Activated CD4-positive, alpha-beta T cell treated with anti-CD3 and anti-CD28 coated beads, Interleukin-2, amount 10 ng/mL, durations not matched to agents 24 days and 14 days (primary cell): ENCODE measurements around the gene TRIM29. TPM values are rescaled to one million over a fixed set of nuclear protein-coding genes. Genes with fewer than 3 reads are reported as not detected.

Source experiments
- DNase-seq: peaks from one replicate; pipeline ENCODE4 v3.0.0; 2022
- H3K27ac Mint-ChIP-seq: one replicate; pipeline ENCODE4 v1.8.0; 2022; ENCODE audit warnings: mild to moderate bottlenecking, mixed read lengths
- H3K27me3 Mint-ChIP-seq: one replicate; pipeline ENCODE4 v1.8.0; 2022; ENCODE audit warnings: mixed read lengths
- H3K36me3 Mint-ChIP-seq: one replicate; pipeline ENCODE4 v1.8.0; 2022; ENCODE audit warnings: low read depth, mild to moderate bottlenecking, mixed read lengths
- H3K4me1 Mint-ChIP-seq: one replicate; pipeline ENCODE4 v1.8.0; 2021; ENCODE audit warnings: mixed read lengths
- H3K4me3 Mint-ChIP-seq: one replicate; pipeline ENCODE4 v1.8.0; 2022; ENCODE audit warnings: mild to moderate bottlenecking, moderate library complexity, mixed read lengths
- H3K9me3 Mint-ChIP-seq: one replicate; pipeline ENCODE4 v1.8.0; 2021; ENCODE audit warnings: mixed read lengths
- intact Hi-C: fragments of 100-400 bp; cut with micrococcal nuclease; formaldehyde crosslinking; loops from one replicate; pipeline ENCODE4 v1.15.1; 2023
- total RNA-seq: library from RNA; stranded (reverse); gene quantifications from 2 replicates; pipeline ENCODE4 v1.2.3, GENCODE V29; 2022

TRIM29 gene
- total RNA-seq, 1 donor from 2014 or later: not detected

DNA sequence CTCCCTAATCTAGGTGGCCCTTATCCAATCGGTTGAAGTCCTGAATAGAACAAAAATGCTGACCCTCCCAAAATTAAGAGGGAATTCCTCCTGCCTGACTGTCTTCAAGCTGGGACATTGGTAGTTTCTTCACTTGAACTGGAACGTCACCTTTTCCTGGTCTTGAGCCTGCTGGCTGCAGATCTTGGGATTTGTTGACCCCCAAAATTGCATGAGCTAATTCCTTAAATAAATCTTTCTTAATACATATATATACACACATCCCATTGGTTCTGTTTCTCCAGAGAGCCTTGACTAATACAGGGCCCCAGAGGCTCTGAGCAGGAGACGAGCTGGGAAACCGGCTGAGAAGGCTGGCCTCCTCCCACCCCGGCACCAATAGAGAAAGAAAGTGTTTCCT is 46.2 kb downstream of the TRIM29 start:
- no peak for DNase-seq
- Mint-ChIP-seq H3K4me3 (no peak overlapping the region), H3K4me1 (no peaks in the 10 kb centered on the region), H3K27me3 (peaks cover 3% of the 10 kb centered on the region), H3K27ac (no peak overlapping the region), H3K9me3 (no peaks in the 10 kb centered on the region), H3K36me3 (no peaks in the 10 kb centered on the region)
- intact Hi-C loops: no loop called here

DNA sequence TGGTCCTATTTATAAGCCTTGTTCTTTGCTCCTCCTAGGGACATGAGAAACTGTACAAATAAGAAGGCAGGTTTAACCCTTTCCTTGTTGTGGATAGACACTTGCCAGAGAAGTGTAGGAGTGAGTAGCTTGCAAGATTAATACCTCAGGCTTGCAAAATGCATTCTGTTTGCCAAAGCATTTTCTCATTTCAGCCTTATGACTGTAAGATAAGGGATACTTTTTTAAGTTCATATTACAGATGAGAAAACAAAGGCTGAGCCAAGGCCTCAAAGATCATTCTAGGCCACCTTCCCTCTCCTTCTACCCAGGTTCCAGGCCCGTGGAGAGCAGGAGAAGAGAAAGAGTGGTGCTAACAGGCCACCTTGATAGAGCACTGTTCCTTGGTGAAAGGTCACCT is 46.8 kb downstream of the TRIM29 start:
- Mint-ChIP-seq H3K36me3 (no peaks in the 10 kb centered on the region), H3K4me3 (no peak overlapping the region), H3K27me3 (peaks cover 3% of the 10 kb centered on the region), H3K27ac (no peak overlapping the region), H3K4me1 (no peaks in the 10 kb centered on the region), H3K9me3 (peaks cover 5% of the 10 kb centered on the region)
- DNase-seq: no peak
- intact Hi-C loops: no loop called here

DNA sequence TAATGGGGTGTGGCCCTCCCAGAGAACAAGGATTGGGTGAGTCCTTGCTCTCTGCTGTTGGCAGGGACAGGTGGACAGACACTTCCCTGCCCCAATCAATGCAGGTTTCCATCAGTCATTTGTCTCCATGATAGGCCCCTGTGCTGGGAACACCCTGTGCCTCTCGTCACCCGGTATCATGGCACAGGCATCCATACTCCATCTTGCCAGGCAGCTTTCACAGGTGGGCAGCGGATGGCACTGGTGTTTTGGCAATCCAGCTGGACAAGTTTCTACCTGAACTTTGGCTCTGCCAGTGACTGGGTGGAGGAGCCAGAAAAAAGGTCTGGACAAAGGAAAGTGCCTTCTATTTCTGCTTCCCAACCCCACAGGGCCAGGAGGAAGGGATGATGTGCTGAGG is 47.5 kb downstream of the TRIM29 start:
- Mint-ChIP-seq H3K27ac (no peak overlapping the region), H3K9me3 (peaks cover 10% of the 10 kb centered on the region), H3K4me1 (no peaks in the 10 kb centered on the region), H3K27me3 (peaks cover 3% of the 10 kb centered on the region), H3K4me3 (no peak overlapping the region), H3K36me3 (peaks cover 3% of the 10 kb centered on the region)
- intact Hi-C loops: no loop called here
- no peak for DNase-seq

DNA sequence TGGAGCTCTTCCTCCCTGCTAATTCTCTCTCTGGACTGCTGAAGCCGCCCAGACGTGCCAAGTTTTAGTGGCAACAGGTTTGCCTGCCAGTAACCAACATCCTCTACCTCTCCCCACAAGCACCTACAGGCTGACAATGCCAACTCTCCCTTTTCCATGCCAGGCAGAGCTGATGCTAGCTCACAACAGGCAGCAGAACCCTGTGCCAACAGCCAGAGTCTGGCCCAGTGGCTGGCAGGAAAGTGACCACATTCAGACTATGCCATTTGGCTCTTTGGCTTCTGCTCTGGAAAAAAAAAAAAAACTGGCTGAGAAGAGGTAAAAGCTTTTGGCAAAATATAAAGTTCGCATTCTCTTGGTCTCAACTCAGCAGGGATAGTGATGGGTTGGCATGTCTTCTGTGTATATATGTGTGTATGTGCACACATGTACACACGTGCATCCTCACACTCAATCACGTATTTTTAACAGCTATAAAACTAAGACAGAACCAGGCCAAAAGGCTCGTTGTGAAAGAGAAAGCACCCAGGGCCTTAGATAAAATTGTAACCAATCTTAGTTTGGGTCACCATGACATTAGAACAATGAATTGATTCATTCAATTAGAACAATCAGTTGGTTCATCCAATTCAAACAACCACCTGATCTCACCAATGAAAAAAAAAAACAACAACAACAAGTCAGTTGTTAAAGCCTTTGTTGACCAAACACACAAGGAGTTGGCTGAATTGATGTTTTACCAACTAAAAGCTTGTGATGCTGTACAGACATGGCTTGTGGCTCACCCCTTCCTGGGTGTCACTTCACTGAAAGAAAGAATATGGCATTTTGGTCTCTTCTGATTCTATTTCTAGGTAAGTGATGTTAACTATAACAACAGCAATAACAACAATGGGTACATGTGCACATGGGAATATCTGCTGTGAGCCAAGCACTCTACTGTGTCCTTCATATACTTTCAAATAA is 48.6 kb downstream of the TRIM29 start:
- Mint-ChIP-seq H3K36me3 (peaks cover 3% of the 10 kb centered on the region), H3K9me3 (peaks cover 10% of the 10 kb centered on the region), H3K4me1 (no peaks in the 10 kb centered on the region), H3K4me3 (no peak overlapping the region), H3K27me3 (peaks cover 3% of the 10 kb centered on the region), H3K27ac (no peak overlapping the region)
- no peak for DNase-seq
- intact Hi-C loops: no loop called here

DNA sequence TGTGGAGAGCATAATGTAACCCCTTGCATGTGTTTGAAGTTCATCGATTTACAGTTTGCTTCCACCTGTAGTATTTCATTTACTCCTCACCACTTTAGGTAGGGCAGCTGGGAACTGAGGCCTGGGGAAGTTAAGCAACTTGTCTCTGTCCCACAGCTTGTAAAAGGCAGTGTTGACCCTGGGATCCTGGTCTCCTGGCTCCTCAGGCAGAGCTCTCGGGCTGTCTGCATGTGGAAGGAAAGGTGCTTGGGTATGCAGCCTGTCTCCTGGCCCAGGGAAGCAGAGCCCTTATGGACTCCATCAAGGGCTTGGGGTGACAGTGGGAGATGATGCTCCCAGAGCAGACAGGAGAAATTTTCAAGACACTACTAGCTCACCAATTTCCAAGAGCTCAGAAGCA is 49.9 kb downstream of the TRIM29 start:
- H3K9me3 Mint-ChIP-seq: peaks cover 10% of the 10 kb centered on the region
- peaks cover 3% of the 10 kb centered on the region for H3K36me3 Mint-ChIP-seq
- no peaks in the 10 kb centered on the region for H3K4me1 Mint-ChIP-seq
- no peak overlapping the region for H3K4me3 Mint-ChIP-seq
- no peak overlapping the region for H3K27ac Mint-ChIP-seq
- no peak for DNase-seq
- intact Hi-C loops: no loop called here
- H3K27me3 Mint-ChIP-seq: peaks cover 3% of the 10 kb centered on the region

DNA sequence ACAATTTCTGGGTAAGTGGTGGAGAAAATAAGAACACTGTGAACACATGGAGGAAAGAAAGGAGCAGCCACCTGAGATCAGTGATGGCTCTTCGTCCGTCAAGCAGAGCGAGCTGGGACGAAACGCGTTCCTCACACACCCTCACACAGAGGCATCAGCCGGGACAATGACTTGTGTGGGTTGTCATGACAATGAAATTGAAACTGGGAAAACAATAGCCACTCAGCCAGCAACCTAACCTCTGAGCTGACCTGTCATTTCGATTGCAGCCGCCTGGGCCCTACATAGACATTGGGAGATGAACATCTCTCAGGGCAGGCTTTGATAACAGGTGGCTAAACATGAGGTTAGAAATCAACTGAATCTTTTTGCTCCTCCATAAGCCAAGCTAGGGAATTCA is 51.3 kb downstream of the TRIM29 start:
- DNase-seq: no peak
- Mint-ChIP-seq H3K4me3 (no peak overlapping the region), H3K9me3 (peaks cover 10% of the 10 kb centered on the region), H3K27ac (no peak overlapping the region), H3K36me3 (peaks cover 6% of the 10 kb centered on the region), H3K4me1 (no peaks in the 10 kb centered on the region), H3K27me3 (no peaks in the 10 kb centered on the region)
- intact Hi-C loops: no loop called here

DNA sequence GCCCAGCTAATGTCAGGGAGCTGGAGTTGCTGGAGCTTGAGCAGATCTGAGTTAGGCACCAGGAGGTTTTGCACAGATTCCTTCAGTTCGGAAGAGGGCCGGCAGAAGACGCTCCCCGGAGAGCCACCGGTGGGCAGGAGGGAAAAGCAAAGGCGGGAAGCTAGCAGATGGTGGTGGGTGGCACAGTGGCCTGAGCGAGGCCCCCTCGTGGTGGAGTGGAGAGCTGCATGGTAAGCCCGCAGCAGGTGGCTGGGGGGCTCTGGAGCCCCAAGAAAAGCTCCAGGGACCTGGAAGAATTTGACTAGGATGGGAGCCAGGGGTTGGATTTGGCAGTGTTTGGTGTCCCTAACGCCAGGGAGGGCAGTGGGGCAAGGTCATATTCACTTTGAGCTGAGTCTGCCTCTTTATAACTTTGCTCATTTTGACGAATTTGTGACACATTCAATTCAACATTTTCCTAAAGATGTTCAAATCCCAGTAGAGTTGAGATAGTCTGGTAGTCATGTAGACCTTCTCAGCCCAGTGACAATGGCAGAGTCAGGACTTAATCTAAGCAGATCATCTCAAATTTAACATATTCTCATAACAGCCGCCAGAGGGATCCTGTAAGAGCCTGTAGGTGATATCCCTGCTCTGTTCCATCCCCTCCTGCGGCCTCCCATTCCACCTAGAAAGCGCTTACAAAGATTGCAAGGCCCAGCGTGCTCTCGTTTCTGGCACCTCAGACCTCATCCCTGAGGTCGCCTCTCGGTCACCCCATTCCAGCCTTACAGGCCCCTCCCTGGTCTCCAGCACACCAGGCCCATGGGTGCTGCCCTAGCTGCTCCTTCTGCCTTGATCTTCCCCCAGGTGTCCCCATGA is 57.9 kb downstream of the TRIM29 start:
- Mint-ChIP-seq H3K4me1 (no peaks in the 10 kb centered on the region), H3K36me3 (peaks cover 8% of the 10 kb centered on the region), H3K27me3 (no peaks in the 10 kb centered on the region), H3K9me3 (peaks cover 12% of the 10 kb centered on the region), H3K4me3 (no peak overlapping the region), H3K27ac (no peak overlapping the region)
- no peak for DNase-seq
- intact Hi-C loops: no loop called here

DNA sequence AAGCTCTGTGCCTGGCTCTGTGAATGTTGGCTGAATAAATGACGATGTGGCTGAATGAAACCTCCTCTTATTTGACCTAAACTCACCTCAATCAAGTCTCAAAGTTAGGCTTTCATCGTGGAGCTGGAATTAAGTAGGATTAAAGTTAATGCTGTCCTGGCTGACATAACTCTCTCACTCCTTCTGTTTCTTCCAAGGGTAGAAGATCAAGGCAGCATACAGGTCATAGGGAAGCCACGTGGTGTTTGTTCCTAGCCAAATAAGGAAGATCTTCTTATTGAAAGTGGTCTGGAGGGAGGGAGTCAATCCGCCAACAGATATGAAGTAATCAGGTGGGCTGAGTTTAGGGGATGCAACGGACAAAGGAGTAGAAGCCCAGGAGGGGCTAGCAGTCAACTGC is 59.5 kb downstream of the TRIM29 start:
- Mint-ChIP-seq H3K36me3 (peaks cover 8% of the 10 kb centered on the region), H3K4me3 (no peak overlapping the region), H3K27ac (no peak overlapping the region)

DNA sequence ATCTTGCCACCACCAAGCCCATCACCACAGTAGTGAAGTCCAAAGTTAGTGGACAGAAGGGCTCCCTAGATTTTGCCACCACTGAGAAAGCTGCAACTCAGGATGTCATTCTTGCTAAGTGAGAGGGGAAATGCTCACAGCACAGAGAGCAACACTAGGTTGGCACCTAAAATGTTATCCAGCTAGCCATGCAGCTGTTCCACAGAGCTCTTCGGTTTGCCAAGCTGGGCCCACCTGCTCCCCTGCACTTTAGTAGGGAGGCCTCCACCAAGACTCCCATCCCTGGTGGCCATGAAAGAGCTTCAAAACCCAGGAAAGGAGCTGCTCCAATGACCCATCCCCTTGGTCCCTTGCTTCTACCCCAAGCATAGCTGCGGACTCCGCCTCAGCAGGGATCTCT is 63.8 kb downstream of the TRIM29 start:
- no peak for DNase-seq
- H3K27ac Mint-ChIP-seq: no peak overlapping the region
- peaks cover under 1% of the 10 kb centered on the region for H3K27me3 Mint-ChIP-seq
- peaks cover under 1% of the 10 kb centered on the region for H3K9me3 Mint-ChIP-seq
- intact Hi-C loops: no loop called here
- H3K4me3 Mint-ChIP-seq: no peak overlapping the region
- H3K4me1 Mint-ChIP-seq: no peaks in the 10 kb centered on the region
- H3K36me3 Mint-ChIP-seq: no peaks in the 10 kb centered on the region

More for the DNA sequence above, 59.5 kb downstream of the TRIM29 start:
- intact Hi-C loops: no loop called here
- H3K27me3 Mint-ChIP-seq: no peaks in the 10 kb centered on the region
- peaks cover 12% of the 10 kb centered on the region for H3K9me3 Mint-ChIP-seq
- DNase-seq: no peak
- no peaks in the 10 kb centered on the region for H3K4me1 Mint-ChIP-seq

DNA sequence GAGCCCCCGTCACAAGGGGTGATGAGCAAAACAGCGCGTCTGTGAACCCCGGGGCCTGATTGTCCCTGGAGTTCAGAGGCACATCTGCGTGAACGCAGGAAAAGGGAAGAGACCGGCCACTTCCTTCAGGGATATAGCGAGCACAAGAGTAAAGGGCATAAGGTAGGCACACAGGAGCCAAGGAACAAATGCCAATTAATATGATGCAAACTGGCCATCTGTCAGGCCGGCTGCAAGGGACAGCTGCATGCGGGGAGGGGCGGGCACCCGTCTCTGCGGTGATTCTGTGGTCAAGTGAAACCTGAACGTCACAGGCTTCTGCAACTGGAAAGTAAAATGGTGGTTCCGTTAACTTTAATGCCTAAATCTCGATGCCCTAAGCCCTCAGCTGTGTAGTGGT is 64.7 kb downstream of the TRIM29 start:
- no peaks in the 10 kb centered on the region for H3K36me3 Mint-ChIP-seq
- H3K27me3 Mint-ChIP-seq: peaks cover 2% of the 10 kb centered on the region
- H3K27ac Mint-ChIP-seq: no peak overlapping the region
- intact Hi-C loops: no loop called here
- no peaks in the 10 kb centered on the region for H3K9me3 Mint-ChIP-seq
- DNase-seq: no peak
- H3K4me1 Mint-ChIP-seq: no peaks in the 10 kb centered on the region
- H3K4me3 Mint-ChIP-seq: no peak overlapping the region

DNA sequence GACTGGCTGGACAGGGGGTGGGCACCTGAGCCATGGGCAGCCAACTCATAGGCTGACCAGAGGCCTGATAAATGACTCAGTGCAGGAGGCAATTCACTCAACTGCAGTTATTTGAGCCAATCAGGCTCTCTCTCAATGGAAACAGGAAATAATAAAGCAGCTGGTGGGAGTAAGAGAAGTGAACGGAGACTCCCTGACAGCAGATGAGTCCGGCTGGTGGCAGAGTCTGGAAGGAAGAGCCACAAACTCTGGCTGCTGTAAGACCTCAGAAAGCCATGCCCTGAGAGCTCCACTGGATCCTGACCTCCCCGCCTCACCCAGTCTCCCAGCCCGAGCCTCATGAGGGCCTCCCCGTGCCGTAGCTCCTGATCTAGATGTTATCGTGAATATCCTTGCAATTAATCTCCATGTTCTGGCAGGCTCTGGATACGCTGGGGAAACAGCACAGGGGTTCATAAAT is 69.8 kb downstream of the TRIM29 start:
- H3K4me3 Mint-ChIP-seq: no peak overlapping the region
- H3K27ac Mint-ChIP-seq: no peak overlapping the region
- intact Hi-C loops: no loop called here
- no peaks in the 10 kb centered on the region for H3K9me3 Mint-ChIP-seq
- no peaks in the 10 kb centered on the region for H3K4me1 Mint-ChIP-seq
- H3K27me3 Mint-ChIP-seq: peaks cover 2% of the 10 kb centered on the region
- no peaks in the 10 kb centered on the region for H3K36me3 Mint-ChIP-seq
- DNase-seq: no peak

DNA sequence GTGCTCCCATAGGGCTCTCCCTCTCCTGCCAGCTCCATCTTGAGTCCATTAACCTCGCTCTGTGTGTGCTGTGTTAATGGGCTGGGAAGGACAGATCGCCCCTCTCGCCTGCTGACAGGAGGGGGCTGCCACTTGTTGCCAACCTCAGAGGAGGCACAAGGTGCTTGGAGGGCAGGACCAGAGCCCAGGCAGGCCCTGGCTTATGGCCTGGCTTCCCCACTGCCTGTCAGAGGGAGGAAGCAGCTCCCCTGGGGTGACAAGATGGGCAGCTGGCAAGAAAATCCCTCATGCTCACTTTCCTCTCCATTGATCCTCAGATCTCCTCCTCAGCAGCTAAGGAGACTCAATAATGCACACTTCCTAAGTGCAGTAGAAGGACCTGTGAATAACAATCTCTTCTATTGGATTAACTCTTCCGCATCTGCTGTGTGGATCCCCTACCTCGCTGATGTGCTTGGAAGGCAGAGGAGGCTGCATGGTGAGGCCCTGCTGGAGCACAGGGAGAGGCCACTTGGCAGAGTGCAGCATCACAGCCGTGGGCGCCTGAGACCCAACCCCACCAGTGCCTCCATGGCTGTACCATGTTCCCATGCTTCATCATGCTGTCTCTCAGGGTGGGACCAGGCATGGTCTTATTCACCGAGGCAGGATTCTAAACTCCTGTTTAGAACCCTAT is 70.3 kb downstream of the TRIM29 start:
- H3K36me3 Mint-ChIP-seq: no peaks in the 10 kb centered on the region

DNA sequence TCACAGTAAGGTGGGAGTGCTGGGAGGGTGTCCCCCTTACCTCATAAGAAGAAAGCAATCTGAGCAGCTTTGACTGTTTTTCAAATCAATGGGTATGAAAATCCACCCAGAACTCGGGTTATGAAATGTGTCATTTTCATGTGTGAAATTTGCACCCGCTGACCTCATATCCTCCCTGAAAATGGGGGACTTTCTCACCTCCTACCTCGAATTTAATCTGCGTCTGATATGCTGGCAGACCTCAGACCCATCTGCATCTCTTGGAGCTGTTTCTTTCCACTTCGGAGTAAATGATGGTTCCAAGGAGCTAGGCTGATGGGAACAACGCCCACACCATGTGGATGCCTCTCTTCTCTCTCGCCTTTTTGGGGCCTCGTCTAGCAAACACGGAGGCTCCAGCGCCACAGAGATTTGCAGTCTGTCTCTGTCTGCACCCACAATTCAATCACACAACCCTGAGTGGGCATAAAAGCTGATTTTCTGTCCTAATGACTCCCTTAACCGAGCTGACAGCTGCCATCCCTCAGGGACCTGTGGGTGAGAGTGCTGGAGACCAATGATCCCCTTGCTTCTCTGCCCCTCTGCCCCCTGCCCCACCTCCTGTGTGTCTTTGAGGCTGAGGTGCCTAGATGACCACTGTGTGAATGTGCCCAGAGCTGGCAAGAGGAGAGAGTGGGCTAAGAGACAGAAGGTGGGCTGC is 71.0 kb downstream of the TRIM29 start:
- H3K27me3 Mint-ChIP-seq: peaks cover 2% of the 10 kb centered on the region
- no peak for DNase-seq
- H3K4me3 Mint-ChIP-seq: no peak overlapping the region
- no peaks in the 10 kb centered on the region for H3K4me1 Mint-ChIP-seq
- no peaks in the 10 kb centered on the region for H3K36me3 Mint-ChIP-seq
- intact Hi-C loops: no loop called here
- no peak overlapping the region for H3K27ac Mint-ChIP-seq
- no peaks in the 10 kb centered on the region for H3K9me3 Mint-ChIP-seq

More for the DNA sequence above, 70.3 kb downstream of the TRIM29 start:
- H3K27me3 Mint-ChIP-seq: peaks cover 2% of the 10 kb centered on the region
- intact Hi-C loops: no loop called here
- no peaks in the 10 kb centered on the region for H3K9me3 Mint-ChIP-seq
- no peaks in the 10 kb centered on the region for H3K4me1 Mint-ChIP-seq
- H3K4me3 Mint-ChIP-seq: no peak overlapping the region
- no peak overlapping the region for H3K27ac Mint-ChIP-seq
- DNase-seq: no peak
